ENCODE measurements around the gene GREB1L. TPM values are rescaled to one million over a fixed set of nuclear protein-coding genes. Genes with fewer than 3 reads are reported as not detected.

GREB1L gene
- total RNA-seq, 1 donor from 2014 or later = 8.6 TPM

DNA sequence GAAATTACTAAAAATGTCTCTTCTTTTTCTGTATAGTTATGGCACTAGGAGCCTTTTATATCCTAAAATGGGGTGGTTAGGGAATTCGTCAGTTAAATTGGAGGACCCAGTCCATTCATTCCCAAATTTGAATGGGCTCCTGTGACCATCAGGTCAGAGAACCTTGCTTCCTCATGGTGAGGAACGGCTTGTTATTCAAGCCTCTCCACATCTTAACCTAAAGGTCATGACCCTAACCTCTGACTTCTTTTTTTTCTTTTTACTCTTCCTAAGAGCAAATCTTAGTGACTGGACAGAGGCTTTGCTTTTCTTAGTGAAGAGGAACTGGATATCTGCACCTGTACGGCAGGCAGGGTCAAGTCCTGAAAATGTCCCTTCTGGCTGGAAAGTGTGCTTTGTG is 53.1 kb downstream of the GREB1L start:
- DNase-seq (ENCODE audit: low spot score, unreplicated experiment) = no peak
- H3K4me1 Mint-ChIP-seq (ENCODE audit: low read depth) = peaks cover 6% of the 10 kb centered on the region
- H3K9me3 Mint-ChIP-seq (ENCODE audit: low read depth) = no peaks in the 10 kb centered on the region
- H3K36me3 Mint-ChIP-seq (ENCODE audit: insufficient read depth) = no peaks in the 10 kb centered on the region
- no peaks in the 10 kb centered on the region for H3K27me3 Mint-ChIP-seq
- TF ChIP-seq, protein P1, sequence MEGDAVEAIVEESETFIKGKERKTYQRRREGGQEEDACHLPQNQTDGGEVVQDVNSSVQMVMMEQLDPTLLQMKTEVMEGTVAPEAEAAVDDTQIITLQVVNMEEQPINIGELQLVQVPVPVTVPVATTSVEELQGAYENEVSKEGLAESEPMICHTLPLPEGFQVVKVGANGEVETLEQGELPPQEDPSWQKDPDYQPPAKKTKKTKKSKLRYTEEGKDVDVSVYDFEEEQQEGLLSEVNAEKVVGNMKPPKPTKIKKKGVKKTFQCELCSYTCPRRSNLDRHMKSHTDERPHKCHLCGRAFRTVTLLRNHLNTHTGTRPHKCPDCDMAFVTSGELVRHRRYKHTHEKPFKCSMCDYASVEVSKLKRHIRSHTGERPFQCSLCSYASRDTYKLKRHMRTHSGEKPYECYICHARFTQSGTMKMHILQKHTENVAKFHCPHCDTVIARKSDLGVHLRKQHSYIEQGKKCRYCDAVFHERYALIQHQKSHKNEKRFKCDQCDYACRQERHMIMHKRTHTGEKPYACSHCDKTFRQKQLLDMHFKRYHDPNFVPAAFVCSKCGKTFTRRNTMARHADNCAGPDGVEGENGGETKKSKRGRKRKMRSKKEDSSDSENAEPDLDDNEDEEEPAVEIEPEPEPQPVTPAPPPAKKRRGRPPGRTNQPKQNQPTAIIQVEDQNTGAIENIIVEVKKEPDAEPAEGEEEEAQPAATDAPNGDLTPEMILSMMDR (IDR thresholded peaks at IDR 0.05; ENCODE audit: unreplicated experiment) = no peak
- no peak overlapping the region for H3K4me3 Mint-ChIP-seq (ENCODE audit: low read depth)
- no peak overlapping the region for H3K27ac Mint-ChIP-seq

DNA sequence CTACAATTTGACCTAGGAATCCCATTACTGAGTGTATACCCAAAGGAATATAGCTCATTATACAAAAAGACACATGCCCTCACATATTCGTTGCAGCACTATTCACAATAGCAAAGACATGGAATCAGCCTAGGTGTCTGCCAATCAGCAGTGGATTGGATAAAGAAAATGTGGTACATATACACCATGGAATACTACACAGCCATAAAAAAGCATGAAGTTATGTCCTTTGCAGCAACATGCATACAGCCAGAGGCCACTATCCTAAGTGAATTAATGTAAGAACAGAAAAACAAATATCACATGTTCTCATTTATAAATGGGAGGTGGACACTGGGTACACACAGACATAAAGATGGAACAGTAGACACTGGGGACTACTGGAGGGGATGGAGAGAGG is 54.0 kb downstream of the GREB1L start:
- Mint-ChIP-seq H3K9me3 (ENCODE audit: low read depth) (no peaks in the 10 kb centered on the region), H3K4me1 (ENCODE audit: low read depth) (peaks cover 13% of the 10 kb centered on the region)

DNA sequence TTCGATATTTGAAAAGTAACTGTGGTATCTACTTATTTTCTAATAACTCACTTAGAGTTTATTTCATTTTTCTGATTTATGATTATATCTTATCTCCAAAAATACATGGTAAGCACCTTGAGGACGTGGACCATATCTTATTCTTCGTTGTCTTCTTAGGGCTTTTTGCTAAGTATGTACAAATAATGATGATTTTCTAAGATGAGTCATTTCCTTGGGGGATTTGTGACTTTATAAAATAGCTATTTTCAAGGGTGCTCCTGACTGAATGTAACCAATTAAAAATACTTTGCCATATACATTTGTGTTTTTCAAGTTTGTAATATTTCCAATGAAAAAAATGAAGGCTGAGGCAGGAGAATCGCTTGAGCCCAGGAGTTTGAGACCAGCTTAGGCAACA is 56.3 kb downstream of the GREB1L start:
- DNase-seq (ENCODE audit: low spot score, unreplicated experiment) = no peak
- Mint-ChIP-seq H3K27ac (no peak overlapping the region), H3K9me3 (ENCODE audit: low read depth) (no peaks in the 10 kb centered on the region), H3K4me3 (ENCODE audit: low read depth) (no peak overlapping the region), H3K27me3 (no peaks in the 10 kb centered on the region), H3K4me1 (ENCODE audit: low read depth) (peaks cover 11% of the 10 kb centered on the region), H3K36me3 (ENCODE audit: insufficient read depth) (no peaks in the 10 kb centered on the region)
- TF ChIP-seq, protein P1 (IDR thresholded peaks at IDR 0.05; ENCODE audit: unreplicated experiment) = no peak

More for the DNA sequence above, 54.0 kb downstream of the GREB1L start:
- H3K4me3 Mint-ChIP-seq (ENCODE audit: low read depth) = no peak overlapping the region
- TF ChIP-seq, protein P1 (IDR thresholded peaks at IDR 0.05; ENCODE audit: unreplicated experiment) = no peak
- H3K27ac Mint-ChIP-seq = no peak overlapping the region
- H3K36me3 Mint-ChIP-seq (ENCODE audit: insufficient read depth) = no peaks in the 10 kb centered on the region
- H3K27me3 Mint-ChIP-seq = no peaks in the 10 kb centered on the region
- DNase-seq (ENCODE audit: low spot score, unreplicated experiment) = no peak

DNA sequence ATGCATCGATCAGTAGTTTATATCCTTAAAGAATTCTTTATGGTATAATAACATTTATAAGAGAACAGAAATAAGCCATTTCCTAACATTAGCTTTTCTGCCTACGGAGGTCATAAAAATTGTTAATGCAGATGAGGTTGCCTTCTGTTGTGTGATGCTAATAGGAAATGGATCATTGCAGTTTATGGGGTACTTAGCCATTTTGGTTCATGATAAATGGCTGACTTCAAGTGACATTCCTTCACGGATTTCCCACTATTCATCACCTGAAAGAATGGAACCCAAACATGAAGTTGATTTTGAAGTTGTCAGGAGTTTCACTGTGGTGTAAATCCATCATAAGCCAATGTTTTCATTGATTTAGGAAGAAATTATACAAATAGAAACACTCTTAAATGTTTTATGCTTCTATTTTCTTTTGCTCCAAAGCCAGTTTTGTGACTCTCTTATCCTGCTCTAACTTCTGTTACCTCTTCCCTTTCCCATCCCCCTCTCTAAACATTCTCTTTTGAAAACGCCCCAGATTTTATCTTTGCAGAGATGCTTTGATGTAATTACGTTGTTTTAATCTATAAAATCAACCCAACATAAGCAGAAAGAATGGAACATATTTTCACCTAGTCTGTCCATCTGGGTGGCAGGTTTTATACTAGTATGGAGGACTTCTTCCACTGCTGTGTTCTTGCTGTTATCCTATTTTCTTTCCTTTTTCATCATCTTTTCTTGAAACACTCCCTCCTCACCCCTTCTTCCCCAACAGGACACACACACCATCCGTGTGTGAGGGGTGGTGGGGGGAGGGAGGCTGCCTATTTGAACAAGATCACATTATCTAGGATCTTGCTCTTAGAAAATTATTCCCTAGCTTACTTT is 58.2 kb downstream of the GREB1L start:
- H3K27ac Mint-ChIP-seq = no peak overlapping the region
- H3K27me3 Mint-ChIP-seq = no peaks in the 10 kb centered on the region
- H3K4me1 Mint-ChIP-seq (ENCODE audit: low read depth) = peaks cover 10% of the 10 kb centered on the region
- H3K4me3 Mint-ChIP-seq (ENCODE audit: low read depth) = no peak overlapping the region
- no peaks in the 10 kb centered on the region for H3K9me3 Mint-ChIP-seq (ENCODE audit: low read depth)
- no peak for DNase-seq (ENCODE audit: low spot score, unreplicated experiment)
- TF ChIP-seq, protein P1 (IDR thresholded peaks at IDR 0.05; ENCODE audit: unreplicated experiment) = no peak
- H3K36me3 Mint-ChIP-seq (ENCODE audit: insufficient read depth) = no peaks in the 10 kb centered on the region

DNA sequence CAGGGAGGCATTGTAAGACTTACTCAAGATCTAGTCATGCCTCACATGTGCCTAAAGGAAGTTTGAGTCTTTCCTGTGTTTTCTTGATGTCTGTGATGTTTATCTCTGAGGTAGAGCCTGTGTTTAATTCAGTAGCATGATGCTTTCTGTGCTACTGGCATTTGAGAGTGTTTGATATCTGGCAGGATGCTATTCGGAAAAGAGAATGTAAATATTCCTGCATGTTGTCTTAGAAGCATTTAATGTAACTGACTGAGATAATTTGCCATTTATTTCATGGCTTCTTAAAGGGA is 58.8 kb downstream of the GREB1L start:
- DNase-seq (ENCODE audit: low spot score, unreplicated experiment) = no peak
- no peaks in the 10 kb centered on the region for H3K27me3 Mint-ChIP-seq
- H3K9me3 Mint-ChIP-seq (ENCODE audit: low read depth) = no peaks in the 10 kb centered on the region
- TF ChIP-seq, protein P1 (IDR thresholded peaks at IDR 0.05; ENCODE audit: unreplicated experiment) = no peak
- H3K4me1 Mint-ChIP-seq (ENCODE audit: low read depth) = peaks cover 9% of the 10 kb centered on the region
- H3K36me3 Mint-ChIP-seq (ENCODE audit: insufficient read depth) = no peaks in the 10 kb centered on the region
- H3K27ac Mint-ChIP-seq = no peak overlapping the region
- H3K4me3 Mint-ChIP-seq (ENCODE audit: low read depth) = no peak overlapping the region
